GM18870 (cell line): Measurements from ENCODE around the gene TFB2M.
"Not testable (repeated sequence)": the region's sequence is repeated elsewhere in the genome, so short reads cannot be mapped to it uniquely, and the experiment has no call there.

Experiments used
- ATAC-seq: cut with Tn5 transposase; IDR thresholded peaks from one replicate; pipeline ENCODE4 v1.9.1; 2021; ENCODE audit warnings: moderate library complexity; ENCODE audit not compliant: unreplicated experiment

The TFB2M gene

GRCh38 chr1:246583056-246583440, 17.0 kb upstream of the TFB2M start:
- ATAC-seq = no peak

GRCh38 chr1:246582301-246583055, 16.4 kb upstream of the TFB2M start:
- ATAC-seq = no peak

- ATAC-seq = no peak
These were observed 14.7 kb upstream of the TFB2M start for GRCh38 chr1:246580497-246581370.

- ATAC-seq = peak; percentile 77
These were observed 13.8 kb upstream of the TFB2M start for GRCh38 chr1:246579818-246580217.

GRCh38 chr1:246577720-246578106, 11.7 kb upstream of the TFB2M start:
- ATAC-seq = no peak

GRCh38 chr1:246577082-246577719, 11.1 kb upstream of the TFB2M start:
- no peak for ATAC-seq

- ATAC-seq = no peak
These were observed 10.6 kb upstream of the TFB2M start for GRCh38 chr1:246576709-246577032.

DNA sequence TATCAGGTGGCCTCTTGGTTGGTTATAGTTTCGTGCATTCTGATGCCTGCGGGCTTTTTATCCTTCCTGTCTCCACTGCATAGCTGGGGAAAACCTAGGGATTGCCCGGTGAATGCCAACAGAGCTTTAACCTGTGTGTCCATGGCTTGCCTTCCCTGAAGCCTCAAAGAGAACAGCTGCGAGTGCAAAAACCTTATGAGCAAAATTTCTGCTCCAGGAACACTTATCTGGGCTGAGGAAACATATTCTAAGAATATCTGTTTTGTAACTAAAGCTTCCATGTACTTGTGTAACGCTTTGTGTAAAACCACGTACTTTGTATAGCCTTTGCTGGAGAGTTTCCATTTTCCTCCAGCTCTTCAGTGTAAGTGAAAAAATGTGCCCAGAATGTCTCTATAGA, 7.4 kb upstream of the TFB2M start:
- ATAC-seq = no peak

DNA sequence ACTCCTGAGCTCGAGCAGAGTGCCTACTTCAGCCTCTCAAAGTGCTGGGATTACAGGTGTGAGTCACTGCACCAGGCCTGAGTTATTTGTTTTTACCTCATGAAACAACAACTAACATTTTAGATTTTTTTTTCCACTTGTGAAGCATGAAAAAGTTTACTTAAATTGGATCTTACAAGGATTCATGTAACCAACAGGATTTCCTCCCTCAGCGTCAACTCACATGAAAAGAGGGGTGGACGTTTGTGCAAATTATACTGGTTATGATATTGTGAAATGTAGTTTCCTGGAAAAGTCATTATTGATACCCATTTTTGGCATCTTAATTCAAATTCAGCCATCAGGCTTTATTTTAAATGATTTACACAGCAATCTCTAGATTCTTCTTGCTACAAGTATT, 6.7 kb upstream of the TFB2M start:
- ATAC-seq = no peak

GRCh38 chr1:246571953-246572352, 5.9 kb upstream of the TFB2M start:
- ATAC-seq = no peak

GRCh38 chr1:246571309-246571708, 5.2 kb upstream of the TFB2M start:
- not testable (repeated sequence) for ATAC-seq

GRCh38 chr1:246569248-246570238, 3.5 kb upstream of the TFB2M start:
- no peak for ATAC-seq

DNA sequence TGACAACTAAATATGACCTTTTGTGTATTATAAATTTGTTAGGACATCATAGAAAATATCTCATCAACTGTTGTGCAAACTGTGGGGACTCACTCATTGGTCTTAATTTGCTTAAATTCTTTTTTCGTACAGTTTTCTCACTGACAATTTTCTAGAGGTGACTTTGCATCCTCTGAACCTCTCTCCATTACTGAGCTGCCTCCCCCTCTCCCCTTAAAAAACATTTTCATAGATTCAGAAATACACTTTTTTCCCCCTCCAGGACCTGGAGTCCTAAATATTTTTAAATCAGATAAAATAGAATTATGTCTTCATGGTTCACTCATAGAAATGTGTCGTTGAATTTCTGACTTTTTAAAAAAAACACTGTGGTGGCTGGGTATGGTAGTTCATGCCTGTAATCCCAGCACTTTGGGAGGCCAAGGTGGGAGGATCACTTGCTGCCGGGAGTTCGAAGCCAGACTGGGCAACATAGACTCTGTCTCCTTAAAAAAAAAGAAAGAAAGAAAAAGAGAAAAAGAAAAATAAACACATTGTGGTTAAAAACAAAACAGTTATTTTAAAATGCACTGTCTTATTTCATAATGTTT, 1.7 kb upstream of the TFB2M start:
- no peak for ATAC-seq

- ATAC-seq = peak; percentile 2
These were observed 968 bp upstream of the TFB2M start for GRCh38 chr1:246566813-246567645.

- no peak for ATAC-seq
These were observed 322 bp downstream of the TFB2M start for GRCh38 chr1:246565751-246566127.

DNA sequence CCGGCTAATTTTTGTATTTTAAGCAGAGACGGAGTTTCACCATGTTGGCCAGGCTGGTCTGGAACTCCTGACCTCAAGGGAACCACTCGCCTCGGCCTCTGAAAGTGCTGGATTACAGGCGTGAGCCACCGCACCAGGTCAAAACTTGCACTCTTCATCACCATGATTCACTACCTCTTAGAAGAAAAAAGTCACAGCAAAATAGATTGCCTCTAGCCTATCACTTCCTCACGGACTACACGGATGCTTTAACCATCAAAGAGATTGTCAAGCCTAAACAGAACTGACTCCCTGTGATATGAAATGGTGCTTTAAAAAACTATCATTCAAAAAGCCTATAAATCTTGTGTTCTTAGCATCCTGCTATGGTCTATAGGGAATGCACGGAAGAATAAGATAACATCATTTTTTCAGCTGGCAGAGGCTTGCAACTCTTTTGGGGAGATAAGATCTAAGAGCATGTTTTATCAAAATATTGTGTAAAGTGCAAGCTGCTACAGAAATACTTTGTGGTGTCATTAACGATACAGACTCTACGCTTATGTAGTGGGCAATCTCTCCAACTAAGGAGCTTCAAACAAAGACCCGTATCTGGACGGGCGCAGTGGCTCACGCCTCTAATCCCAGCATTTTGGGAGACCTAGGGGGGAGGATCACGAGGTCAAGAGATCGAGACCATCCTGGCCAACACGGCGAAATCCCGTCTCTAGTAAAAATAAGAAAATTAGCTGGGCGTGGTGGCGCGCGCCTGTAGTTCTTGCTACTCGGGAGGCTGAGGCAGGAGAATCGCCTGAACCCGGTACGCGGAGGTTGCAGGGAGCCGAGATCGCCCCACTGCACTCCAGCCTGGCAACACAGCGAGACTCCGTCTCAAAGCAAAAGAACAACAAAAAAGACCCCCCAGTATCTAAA, 966 bp downstream of the TFB2M start:
- ATAC-seq = no peak

- ATAC-seq = not testable (repeated sequence)
These were observed 5.2 kb downstream of the TFB2M start for GRCh38 chr1:246560833-246561232.

DNA sequence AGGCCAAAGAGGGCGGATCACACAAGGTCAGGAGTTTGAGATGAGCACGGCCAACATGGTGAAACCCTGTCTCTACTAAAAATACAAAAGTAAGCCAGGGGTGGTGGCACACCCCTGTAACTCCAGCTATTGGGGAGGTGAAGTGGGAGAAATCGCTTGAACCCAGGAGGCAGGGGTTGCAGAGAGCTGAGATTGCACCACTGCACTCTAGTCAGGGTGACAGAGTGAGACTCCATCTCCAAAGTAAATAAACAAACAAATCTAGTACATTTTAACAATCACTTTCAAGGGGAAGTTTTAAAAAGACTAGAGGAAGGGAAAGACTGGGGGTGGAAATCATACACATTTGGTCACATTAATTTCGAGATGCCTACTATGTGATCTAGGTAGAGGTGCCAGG, 6.8 kb downstream of the TFB2M start:
- no peak for ATAC-seq
